Left renal cortex interstitium (tissue), 4 donors: ENCODE results near the gene RPS16. TPM values are rescaled to one million over a fixed set of nuclear protein-coding genes. Genes with fewer than 3 reads are reported as not detected.
"Not testable (repeated sequence)": the region's sequence is repeated elsewhere in the genome, so short reads cannot be mapped to it uniquely, and the experiment has no call there.

Source experiments
- DNase-seq, 4 donors: peaks; one replicate each; pipeline ENCODE4 v3.0.0-alpha.2; 2013; ENCODE audit warnings: low read depth in 4 of 4, low spot score in 2 of 4, missing footprints in 1 of 4
- polyA plus RNA-seq, 4 donors: library from polyadenylated mRNA; unstranded; fragments of 120-200 nt; gene quantifications; one replicate each; pipeline ENCODE4 v1.2.1, GENCODE V29; 2013; ENCODE audit not compliant: insufficient read length in 4 of 4

The RPS16 gene
- 1,000 to 10,000 TPM; 1,223 to 1,602 (median 1,296) TPM for polyA plus RNA-seq

DNA sequence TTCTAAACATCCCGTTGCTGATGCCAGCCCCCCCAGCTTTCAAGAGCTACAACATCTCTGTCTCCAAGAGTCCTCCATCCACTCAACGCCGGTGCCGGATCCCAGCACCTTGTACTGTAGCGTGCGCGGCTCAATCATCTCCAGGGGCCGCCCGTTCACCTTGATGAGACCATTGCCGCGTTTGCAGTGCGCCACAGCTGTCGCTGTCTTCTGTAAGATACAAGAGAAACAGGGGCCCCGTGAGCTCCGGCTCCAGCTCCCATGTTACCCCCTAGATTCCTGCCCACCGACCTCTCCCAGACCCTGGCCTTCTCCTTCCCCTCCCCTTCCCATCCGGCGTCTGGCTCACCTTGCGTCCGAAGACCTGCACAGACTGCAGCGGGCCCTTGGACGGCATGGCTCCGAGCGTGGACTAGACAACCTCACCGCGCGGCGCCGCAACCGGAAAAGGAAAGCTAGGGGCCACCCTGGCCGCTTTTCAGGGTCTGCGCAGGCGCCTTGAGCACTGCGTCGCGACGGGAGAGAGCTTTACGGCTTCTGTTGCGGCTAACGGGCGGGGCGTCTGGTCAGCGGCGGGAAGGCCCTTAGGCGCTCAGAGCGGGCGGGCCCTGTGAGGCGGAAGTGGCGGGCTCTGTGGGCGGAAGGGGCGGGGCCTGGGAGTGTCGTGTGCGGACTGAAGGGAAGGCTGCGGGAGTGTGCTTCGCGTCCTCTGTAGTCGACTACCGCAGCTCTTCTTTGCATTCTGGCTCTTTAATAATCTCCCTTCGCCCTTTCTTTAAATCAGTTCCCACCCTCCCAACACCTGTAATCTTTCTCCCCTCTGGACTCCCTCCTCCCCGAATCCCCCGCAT is at the start of gene RPS16:
TSS of gene RPS16 (minus strand) at position 451 of the 851 bp plus-strand sequence. CDS start at position 397, 54 bp downstream.
- peak; percentile 74 to 94 (median 90) for DNase-seq

DNA sequence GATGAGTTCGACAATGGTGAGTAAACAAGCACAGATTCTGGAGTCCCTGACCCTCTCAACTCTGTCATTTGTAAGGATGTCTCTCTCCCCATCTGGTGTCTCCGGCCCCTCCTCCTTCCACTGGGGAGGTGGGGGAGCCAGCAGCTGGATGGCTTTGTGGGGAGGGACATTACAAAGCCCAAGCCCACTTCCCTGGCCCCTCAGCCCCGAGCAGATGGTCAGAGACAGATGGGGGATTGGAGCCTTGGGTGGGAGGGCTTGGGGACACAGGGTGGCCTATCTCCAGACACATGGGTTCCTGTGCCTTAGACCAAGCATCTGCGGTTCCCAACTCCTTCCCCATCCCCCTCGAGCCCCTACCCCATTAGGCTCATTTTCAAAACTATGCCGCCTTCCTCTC is 47.4 kb upstream of the RPS16 start:
- no peak for DNase-seq

DNA sequence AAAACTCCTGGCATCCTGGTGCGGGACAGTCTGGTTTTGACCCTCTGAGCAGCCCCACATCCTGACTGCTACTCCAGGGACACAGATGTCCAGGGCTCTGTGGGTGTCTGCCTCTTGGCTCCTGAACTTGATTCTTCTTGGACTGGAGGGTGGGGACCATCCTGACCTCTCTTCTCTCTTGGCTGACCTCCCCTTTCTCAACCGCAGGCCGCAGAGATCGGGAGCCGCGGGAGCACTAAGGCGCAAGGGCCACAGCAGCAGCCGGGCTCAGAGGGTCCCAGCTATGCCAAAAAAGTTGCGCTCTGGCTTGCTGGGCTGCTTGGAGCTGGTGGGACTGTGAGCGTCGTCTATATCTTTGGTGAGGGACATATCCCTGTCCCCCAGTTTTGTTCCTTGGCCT is 45.9 kb upstream of the RPS16 start:
- DNase-seq, result no peak

DNA sequence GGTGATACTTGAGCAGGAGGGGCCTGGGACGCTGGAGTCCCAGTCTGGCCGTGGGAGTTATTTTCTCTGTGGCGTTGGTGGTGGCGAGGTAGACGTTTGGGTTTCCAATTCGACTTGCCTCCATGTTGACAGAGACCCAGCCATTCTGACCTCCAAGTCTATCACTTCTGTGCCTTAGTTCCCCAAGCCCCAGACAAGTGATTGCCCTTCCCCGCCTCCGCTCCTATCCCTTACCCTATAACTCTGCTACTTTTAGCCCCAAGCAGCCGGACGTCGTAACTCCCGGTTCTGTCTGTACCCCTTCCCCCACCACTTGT is 45.4 kb upstream of the RPS16 start:
- DNase-seq, result no peak

DNA sequence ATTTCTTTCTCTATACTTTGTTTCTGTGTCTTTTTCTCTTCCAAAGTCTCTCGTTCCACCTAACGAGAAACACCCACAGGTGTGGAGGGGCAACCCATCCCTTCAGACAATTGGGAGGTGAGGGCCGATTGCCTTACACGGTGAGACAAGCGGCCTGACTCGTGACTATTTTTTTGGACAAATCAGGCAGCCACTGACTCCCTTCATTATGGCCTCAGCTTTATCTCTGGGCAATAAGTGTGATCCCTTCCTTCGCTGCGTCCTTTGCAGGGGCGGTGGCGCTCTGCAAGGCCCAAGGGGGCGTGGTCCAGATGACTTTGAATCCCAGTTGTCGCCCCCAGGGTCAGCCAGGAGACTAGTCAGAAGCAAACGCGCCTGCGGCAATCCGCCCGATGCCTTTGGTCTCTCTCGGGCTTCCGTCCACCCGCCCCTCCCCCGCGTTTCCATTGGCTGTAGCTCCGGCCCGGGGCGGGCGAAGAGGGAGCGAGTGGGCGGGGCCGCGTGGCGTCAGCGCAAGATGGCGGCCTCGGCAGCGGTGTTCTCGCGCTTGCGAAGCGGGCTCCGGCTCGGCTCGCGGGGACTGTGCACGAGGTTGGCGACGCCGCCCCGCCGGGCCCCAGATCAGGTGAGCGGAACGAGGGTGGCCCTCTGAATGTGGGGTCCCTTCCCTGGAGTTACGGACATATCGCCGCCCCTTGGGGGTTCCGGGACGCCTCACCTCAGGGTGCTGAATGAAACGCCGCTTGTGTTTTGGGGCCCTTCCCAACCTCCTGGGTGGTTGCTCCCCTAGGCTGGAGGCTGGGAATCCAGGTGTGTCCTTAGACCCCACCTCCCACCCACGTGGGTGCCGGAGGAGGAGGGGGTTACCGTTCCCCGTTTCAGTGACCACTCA is 44.8 kb upstream of the RPS16 start, which contains the start of gene TIMM50:
TSS of gene TIMM50 (plus strand) at position 502 of the 892 bp plus-strand sequence. CDS start at position 518, 16 bp downstream.
- peak; percentile 83 to 94 (median 89) for DNase-seq

DNA sequence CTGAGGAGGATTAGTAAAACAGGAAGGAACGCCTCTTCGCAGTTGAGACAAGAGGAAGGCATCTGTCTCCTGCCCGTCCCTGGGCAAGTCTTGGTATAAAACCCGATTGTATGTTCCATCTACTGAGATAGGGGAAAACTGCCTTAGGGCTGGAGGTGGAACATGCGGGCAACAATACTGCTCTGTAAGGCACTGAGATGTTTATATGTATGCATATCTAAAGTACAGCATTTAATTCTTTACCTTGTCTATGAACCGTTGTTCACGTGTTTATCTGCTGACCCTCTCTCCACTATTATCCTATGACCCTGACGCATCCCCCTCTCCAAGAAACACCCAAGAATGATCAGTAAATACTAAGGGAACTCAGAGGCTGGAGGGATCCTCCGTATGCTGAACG is 44.2 kb upstream of the RPS16 start:
- DNase-seq, result no peak

DNA sequence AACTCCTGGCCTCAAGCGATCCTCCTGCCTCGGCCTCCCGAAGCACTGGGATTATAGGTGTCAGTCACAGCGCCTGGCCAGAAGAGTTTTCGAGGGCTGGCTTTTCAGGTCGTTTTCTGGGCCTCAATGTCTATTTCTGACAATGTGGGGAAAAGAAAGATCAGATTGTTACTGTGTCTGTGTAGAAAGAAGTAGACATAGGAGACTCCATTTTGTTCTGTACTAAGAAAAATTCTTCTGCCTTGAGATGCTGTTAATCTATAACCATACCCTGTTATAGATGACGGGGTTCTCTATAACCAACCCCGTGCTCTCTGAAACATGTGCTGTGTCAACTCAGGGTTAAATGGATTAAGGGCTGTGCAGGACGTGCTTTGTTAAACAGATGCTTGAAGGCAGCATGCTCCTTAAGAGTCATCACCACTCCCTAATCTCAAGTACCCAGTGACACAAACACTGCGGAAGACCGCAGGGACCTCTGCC is 43.6 kb upstream of the RPS16 start:
- DNase-seq, result not testable (repeated sequence)

DNA sequence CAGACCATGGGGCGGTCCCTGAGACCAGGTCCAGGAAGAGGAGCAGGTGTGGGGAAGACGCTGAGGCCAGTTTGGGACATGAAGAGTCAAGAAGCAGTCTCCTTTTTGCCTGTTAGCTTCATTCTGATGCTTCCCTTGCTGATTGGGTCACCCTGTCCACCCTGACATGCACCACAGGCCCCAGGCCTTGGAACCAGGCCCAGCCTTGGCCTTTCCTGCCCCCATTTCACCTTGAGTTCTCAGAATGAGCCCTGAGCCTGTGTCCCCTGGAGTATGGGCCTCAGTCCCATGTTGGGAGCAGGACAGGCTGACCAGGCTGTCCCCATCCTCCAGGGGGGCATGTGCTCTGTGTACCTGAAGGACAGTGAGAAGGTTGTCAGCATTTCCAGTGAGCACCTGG is 40.0 kb upstream of the RPS16 start:
- no peak for DNase-seq

DNA sequence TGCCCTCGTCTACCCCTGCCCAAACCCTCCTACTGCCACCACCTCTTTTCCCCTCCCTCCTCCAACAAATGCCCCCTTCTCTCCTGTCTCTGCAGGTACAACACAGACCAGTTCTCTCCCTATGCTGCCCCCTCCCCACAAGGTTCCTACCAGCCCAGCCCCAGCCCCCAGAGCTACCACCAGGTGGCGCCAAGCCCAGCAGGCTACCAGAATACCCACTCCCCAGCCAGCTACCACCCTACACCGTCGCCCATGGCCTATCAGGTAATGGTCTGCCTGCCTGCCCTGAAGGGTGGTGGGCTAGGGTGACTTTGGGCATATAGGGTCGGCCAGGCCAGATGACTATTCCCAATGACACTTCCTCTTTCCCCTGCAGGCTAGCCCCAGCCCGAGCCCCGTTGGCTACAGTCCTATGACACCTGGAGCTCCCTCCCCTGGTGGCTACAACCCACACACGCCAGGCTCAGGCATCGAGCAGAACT is 38.4 kb upstream of the RPS16 start:
- peak in 2 of 4 donors; percentile 20 to 28 for DNase-seq

DNA sequence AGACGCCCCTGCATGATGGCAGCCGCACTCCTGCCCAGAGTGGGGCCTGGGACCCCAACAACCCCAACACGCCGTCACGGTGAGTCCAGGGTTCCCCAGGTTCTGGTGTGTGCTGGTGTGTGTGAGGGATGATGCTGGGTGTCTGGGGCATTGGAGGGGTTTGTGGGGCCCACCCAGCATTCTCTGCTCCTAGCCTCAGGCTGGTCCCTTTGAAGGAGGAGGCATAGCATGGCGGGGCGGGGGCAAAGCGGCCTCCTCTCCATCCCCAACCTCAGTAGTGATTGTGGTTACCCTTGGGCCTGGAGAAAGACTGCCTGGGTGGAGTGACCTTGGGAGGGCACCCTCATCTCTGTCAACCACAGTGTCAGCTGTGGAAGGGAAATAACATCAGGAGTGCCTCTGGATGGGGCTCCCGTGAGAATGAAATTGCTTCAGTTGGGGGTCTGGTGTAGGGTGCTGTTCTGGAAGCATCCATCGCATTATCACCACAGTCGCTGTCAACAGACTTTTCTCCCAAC is 37.8 kb upstream of the RPS16 start:
- no peak for DNase-seq

DNA sequence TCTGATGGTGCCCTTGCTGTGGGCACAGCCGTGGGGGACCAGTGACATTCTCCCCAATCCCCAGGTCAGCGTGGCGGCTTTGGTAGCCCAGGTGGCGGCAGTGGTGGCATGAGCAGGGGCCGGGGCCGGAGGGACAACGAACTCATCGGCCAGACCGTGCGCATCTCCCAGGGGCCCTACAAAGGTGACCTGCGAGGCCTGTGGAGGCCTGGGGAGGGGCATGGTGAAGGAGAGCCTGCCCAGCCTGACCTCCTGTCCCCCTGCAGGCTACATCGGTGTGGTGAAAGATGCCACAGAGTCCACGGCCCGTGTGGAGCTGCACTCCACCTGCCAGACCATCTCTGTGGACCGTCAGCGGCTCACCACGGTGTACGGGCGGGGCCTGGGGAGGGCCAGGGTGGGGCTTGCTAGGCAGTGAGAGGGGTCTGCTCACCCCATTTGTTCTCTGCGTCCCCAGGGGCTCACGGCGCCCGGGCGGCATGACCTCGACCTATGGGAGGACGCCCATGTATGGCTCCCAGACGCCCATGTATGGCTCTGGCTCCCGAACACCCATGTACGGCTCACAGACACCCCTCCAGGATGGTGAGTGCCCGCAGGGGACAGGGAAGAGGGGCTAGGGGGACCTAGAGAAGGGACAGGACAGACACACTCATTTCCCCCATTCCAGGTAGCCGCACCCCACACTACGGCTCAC is 37.1 kb upstream of the RPS16 start:
- no peak for DNase-seq

DNA sequence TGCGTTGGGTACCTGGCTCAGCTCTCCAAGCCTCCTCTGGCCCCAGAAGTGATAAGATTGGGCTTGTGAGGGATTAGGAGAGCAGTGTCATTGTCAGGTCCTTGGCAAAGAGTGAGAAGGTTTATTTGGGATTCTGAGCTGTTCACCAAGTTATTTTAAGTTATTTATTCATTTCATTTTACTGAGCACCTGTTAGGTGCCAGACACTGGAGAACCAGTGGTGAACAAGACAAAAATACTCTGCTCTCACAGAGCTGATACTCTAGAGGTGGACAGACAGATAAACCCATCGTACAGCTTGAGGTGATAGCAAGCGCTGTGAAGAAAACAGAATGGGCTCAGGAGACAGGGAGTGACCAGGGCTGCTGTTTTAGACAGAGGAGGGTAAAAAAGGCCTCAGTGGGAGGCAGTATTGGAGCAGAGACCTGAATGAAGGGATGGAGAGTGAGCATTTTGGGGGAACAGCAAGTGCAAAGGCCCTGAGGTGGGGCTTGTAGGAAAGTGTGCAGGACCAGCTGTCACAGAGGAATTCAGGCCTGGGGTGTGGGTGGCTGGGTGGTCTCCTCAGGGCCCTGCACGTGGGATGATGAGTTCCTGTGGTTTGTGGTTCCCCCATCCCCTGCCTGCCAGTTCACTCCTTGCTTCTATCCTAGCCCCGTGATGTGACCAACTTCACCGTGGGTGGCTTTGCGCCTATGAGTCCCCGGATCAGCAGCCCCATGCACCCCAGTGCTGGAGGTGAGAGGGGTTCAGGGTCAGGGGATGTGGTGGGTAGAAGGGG is 36.2 kb upstream of the RPS16 start:
- DNase-seq, result no peak

DNA sequence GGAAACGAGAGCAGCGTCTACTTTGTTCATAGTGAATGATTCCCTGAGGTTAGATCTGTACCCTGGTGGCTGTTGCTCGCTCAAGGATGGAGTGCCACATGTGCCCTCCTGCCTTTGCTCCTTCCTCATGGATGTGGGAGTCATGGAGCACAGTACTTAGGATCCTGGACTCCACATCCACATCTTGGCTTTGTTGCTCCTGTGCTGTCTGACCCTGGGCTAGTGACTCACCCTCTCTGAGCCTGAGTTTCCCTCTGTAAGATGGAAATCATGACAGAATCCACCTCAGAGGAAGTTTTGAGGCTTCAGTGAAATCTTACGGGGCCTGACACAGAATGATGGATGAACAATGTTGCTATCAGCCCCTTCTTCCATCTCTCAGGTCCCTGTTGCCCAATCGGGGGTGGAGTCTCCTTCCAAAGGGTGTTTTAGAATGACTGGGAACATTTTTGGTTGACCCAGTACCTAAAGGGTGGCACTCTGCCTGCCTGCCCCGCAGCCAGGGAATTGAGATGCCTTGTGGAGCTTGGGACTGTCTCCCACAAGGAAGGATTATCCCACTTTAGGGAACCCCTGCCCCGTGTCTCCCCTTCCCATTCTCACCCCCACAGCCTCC is 35.1 kb upstream of the RPS16 start:
- DNase-seq, result no peak

DNA sequence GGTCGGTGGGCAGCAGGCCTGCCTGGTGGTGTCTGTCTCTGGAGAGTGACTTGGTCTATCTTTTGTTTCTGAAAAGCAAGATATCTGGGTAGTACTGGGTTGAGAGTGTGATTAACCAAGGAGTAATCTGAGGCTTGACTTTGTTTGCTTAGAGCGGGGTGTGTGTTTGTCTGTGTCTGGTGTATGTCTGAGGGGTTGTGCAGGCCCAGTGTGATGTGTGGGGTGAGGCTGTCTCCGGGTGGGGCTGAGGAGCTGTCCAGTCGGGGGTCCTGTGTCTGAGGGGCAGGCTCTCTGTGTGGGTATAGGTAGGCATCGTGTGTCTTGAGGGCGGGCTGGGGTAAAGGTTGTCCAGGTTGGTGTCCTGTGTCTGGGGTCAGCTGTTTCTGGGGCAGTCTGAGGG is 33.8 kb upstream of the RPS16 start:
- DNase-seq, result no peak

DNA sequence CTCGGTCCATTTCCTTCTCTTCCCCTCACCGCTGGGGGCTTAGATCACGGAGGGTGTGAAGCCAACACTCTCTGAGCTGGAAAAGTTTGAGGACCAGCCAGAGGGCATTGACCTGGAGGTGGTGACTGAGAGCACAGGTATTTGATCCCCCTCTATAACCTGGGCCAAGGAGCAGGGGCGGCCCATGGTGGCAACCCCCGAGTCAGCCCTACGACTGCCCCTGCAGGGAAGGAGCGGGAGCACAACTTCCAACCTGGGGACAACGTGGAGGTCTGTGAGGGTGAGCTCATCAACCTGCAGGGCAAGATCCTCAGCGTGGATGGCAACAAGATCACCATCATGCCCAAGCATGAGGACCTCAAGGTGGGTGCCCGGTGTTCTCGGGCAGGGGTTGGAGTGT is 33.3 kb upstream of the RPS16 start:
- DNase-seq, result no peak

DNA sequence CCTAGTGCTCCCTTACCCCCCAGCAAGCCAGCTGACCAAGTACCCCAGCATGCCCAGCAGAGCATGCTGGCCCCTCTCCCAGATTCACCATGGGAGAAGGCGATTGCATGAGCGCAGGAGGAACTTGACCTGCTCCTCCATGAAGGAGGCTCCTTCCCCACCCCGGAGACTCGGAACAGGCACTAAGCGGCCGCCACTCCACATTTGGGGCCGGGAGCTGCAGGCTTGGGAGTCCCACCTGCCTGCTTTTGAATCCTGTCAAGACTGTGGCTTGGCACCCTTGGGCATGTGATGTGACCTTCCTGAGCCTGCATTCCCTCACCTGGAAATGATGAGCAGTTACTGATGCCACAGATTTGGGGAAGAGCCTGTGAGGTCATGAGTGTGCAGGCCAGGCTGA is 32.2 kb upstream of the RPS16 start:
- no peak for DNase-seq

DNA sequence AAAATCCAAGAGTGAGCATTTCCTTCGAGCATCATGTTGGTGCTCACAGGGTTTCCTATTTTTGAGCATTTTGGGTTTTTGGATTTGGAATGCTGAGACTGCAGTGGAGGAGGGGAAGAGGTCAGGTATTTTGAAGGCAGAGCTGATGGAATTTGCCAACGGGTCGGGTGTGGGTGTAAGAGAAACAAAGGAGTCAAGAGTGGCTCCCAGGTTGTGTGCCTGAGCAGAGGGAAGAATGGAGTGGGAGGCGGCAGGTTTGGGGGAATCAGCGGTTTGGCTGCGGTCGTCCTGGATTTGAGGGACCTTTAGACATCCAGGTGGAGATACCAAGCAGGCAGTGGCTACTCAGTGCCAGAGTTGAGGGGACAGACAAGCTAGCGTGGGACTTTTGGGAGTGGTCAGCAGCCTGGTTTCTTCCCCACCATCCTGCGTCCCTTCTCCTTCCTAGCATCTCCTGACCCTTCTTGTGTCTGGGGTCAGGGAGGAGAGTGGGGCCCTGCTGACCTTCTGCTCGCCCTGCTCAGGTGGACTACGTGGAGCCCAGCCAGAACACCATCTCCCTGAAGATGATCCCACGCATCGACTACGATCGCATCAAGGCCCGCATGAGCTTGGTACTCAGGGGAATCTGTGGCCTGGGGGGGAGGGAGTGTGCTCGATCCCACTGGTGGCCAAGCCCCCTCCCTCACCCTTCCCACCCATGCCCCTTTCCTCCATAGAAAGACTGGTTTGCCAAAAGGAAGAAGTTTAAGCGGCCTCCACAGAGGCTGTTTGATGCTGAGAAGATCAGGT is 30.4 kb upstream of the RPS16 start:
- DNase-seq, result no peak

DNA sequence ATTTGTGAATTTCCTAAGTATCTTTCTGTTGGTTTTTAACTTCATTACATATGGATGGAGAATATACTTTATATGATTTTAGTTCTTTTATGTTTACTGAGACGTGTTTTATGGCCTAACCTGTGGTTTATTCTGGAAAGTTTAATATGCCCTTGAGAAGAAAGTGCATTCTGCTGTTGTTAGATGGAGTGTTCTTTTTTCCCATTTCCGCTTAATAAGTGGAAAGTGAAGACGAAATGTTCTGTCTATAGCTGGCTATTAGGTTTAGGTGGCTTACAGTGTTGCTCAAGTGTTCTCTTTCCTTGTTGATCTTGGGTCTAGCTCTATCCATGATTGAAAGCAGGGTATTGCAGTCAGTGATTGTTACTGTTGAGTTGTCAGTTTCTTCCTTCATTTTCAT is 27.7 kb upstream of the RPS16 start:
- no peak for DNase-seq
